ENCODE data around the gene WDR18.
"Not testable (repeated sequence)": the region's sequence is repeated elsewhere in the genome, so short reads cannot be mapped to it uniquely, and the experiment has no call there.

Gene WDR18

GRCh38 chr19:1009981-1010538 lies 25.9 kb downstream of the WDR18 start:
- no peak for DNase-seq

DNA sequence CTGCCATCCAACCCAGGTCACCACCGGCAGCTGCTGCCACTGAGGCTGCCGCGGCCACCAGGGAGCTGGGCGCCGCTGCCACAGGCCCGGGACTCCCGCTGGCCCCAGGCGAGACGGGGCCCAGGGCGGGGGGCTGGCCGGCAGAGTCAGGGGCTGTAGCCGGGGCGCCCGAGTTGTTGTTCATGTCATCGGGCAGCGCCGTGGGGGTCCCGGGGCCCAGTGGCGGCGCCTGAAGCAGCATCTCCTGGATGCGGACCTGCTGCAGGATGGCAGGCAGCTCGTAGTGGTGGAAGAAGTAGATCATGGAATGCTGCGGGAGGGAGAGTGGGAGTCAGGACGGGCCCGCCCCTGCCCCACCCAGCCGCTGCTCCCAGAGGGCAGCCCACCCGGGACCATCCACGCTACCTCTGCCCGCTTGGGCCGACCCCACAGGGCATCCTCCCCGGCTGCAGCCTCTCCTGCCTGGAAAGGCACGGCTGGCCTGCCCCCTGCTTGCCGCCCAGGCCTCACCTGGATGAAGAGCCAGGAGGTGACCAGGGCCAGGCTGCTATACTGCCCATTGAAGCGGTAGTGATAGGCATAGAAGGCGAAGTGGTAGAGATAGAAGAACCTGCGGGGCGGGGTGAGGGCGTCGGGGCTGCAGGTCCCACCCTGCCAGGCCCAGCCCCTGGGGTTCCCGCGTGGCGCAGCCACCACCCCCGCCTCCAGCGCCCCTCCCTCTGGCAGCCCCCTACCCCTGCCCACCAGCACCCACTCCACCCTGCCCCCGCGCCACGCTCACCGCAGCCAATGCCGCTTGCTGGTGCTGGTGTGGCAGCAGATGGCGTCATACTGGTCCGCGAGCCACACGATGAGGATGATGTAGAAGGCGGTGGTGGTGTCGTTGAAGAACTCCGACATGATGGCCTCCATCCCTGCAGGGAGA lies 26.7 kb downstream of the WDR18 start:
- no peak for DNase-seq

DNA sequence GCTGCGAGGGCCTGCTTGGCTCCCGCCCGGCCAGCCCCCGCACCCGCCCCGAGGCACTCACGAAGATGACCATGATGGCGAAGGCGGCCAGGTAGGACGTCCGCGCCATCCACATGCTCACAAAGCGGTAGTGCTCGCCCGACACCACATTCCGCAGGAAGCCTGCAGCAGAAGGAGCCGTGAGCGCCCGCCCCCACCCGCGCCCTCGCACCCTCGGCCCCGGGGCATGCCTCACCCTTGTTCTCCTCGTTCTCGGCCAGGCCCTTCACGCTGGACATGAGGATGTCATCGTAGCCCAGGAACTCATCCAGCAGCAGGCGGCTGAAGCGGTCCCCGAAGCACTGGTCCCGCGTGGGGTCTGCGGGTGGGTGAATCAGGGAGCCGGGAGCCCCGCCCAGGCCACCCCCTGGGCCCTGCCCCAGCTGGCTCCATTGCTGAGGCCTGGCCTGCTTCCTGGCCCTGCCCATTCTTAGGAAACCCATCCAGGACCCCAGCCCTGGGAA lies 27.7 kb downstream of the WDR18 start:
- no peak for DNase-seq

DNA sequence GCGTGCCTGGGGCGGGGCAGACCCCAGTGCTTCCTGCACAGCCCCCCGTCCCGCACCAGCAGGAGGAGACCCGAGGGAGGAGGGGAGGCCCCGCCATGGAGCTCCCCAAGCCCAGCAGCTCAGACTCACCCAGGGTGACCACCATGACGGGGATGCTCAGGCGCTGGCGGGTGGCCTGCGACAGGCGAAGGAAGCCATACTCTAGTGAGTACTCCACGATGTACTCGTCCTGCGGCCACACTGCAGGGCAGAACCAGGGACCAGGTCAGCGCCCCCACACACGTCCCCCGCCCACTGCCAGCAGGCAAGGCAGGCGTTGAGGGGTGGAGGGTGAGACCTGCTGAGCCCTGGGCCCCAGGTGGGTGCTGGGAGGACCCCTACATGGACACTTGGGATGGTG lies 28.2 kb downstream of the WDR18 start:
- no peak for DNase-seq

DNA sequence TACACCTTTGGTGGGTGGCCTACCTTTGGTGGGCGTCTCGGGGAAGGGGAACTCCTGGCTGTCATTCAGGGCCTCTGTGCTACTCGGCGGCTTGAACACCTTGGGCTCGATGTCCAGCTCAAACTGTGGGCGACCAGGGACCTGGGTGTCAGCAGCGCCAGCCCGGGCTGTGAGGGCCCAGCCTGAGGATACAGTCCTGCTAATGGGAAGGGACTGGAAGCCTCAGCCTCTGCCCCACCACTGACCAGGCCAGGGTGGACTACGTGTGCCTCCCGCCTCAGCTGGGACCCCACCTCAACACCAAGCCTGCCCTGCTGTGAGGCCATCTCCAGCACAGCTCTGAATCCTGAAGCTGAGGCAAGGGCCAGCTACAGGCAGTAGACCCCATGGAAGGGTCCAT lies 29.1 kb downstream of the WDR18 start:
- no peak for DNase-seq

- no peak for DNase-seq
Observed at GRCh38 chr19:1014161-1015060, 30.3 kb downstream of the WDR18 start.

DNA sequence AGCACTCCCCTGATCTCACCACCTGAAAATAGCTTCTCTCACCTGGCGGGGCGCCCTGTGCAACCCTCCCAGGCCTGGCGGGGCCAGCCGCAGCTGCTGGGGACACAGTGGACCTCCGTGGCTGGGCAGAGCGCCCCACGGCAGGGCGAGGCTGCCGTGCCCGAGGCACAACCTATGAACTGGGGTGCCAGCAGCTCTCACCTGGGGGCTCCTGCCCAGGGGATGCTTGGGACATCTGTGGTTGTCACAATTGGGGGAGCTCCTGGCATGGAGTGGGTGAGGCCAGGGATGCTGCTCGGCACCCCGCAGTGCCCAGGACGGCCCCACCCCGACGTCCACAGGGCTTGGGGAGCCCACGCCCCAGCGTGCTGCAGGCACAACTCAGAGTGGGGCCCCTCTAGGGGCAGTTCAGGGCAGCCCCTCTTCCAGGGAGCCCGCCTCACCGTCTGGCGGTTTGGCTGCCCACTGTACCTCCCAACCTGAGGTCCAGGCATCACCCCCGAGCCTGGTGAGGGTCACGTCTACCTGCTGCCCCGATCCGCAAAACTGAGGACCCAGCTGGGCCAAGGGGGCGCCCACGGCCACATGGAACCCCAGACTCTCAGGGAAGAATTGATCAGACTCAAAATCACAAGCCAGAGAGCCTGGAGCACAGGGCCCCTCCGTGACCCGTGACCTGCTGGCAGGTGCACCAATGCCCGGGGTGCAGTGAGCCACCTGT lies 31.1 kb downstream of the WDR18 start:
- DNase-seq, result no peak

DNA sequence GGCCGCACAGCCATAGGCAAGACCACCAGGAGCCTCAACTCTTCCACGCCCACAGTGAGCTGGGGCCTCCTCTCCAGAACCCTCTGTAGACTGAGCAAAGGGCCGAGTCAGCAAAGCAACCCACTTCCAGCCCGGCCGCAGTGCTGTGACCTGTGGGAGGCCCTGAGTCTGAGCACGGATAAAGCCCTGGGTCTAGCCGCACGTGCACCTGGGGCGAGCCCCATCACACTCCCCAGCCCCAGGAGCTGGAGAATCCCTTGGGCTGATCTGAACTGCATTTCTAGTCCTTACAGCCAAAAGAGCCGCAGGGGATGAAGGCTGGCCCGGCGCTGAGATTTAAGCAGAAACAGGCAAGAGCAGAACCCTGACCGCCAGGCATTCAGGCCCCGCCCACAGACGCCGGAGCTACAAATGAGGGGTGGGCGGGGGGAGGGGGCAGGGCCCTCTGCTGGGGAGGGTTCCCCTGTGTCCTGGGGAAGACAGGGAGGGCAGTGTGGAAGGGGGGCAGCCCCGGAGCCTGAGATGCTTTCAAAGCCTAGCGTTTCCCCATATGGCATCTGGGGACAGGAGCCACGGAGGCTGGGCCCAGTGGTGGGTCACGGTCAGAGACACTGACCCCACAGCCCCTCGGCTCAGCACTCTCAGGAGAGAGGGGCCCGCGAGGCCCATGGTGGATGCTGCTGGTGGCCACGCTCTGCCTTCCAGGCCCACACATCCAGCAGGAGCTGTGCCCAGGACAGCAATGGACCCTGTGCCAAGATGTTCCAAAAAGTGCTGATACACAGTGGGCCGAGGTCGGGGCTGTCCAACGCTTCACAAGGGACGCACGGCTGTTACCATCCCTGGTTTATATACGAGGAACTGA lies 31.9 kb downstream of the WDR18 start:
- no peak for DNase-seq

GRCh38 chr19:1016647-1017114 lies 32.5 kb downstream of the WDR18 start:
- no peak for DNase-seq

DNA sequence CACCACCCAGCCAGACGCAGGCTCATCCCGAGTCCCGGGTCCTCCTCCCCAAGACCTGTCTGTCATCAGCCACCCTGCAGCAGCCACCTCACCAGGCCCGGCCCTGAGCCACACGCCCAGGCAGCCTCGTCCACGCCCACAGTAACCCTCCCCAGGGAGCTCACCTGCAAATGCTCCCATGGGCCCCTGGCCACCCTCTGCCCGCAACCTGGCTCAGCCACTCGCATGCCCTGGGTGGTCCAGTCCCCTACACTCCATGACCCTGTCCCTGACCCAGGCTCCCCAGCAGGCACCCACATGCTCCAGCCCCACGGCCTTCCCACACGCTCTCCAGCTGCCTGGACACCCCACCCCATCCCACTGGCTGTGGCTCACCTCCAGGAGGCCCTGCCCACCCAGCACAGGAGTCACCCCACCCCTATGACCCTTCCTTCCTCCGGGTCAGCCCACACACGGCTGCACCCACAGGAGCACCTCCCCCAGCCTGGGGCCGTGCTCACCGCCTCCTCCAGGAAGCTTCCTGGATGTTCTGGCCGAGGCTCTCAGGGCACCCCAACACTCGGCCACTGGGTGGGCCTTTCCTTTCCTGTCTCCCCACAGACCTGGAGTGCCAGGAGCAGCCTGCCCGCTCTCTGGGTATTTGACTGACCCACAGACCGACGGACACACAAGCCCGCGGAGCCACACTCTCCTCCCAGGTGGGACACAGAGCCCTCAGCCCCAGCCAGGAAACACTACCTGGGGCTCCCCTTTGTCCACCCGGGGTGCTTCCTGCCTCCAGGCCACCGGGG lies 33.2 kb downstream of the WDR18 start:
- no peak for DNase-seq

GRCh38 chr19:1017906-1018305 lies 33.8 kb downstream of the WDR18 start:
- DNase-seq, result no peak

- DNase-seq, result no peak
Observed at GRCh38 chr19:1018393-1018792, 34.2 kb downstream of the WDR18 start.

GRCh38 chr19:1018932-1019615 lies 34.9 kb downstream of the WDR18 start:
- DNase-seq, result no peak

- no peak for DNase-seq
Observed at GRCh38 chr19:1019616-1019961, 35.4 kb downstream of the WDR18 start.

GRCh38 chr19:1019980-1020867 lies 36.1 kb downstream of the WDR18 start:
- DNase-seq, result no peak

GRCh38 chr19:1020868-1021425 lies 36.8 kb downstream of the WDR18 start, which contains the start of gene TMEM259:
Gene TMEM259, minus strand, starts transcription at chr19:1021123. Its CDS starts 127 bp downstream, at chr19:1020996.
- peak; percentile 95 for DNase-seq

DNA sequence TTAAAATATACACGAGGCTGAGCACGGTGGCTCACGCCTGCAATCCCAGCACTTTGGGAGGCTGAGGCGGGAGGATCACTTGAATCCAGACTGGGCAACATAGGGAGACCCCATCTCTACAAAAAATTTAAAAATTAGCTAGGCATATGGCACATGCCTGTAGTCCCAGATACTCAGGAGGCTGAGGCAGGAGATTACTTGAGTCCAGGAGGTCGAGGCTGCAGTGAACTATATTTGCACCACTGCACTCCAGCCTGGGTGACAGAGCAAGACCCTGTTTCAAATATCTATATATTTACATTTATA lies 39.7 kb downstream of the WDR18 start:
- not testable (repeated sequence) for DNase-seq

DNA sequence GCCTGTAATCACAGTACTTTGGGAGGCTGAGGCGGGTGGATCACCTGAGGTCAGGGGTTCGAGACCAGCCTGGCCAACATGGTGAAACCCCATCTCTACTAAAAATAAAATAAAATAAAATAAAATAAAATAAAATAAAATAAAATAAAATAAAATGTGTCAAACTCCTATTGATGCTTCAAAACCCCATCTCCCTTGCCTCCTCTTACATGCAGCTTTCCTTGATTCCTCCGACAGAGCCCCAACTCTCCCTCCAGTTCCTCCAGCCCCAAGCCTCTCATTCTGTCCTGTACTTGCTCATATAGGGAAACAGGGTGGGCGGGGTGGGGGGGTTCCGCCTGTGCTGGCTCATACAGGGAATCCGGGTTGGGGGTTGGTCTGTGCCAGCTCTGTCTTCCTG lies 40.9 kb downstream of the WDR18 start:
- not testable (repeated sequence) for DNase-seq

All from activated T-cell treated with anti-CD3 and anti-CD28 coated beads for 4 hours (primary cell).